Stimulated activated CD8-positive, alpha-beta memory T cell treated with anti-CD3 and anti-CD28 coated beads, Interleukin-15, amount 100 ng/mL, for 1 hour (primary cell): Measurements from ENCODE around the gene NDUFA1.
A peak's percentile ranks its signal among the peaks of the same experiment; 100 is the strongest.
"Not testable (repeated sequence)": the region's sequence is repeated elsewhere in the genome, so short reads cannot be mapped to it uniquely, and the experiment has no call there.

ENCODE experiments used
- DNase-seq: peaks from one replicate; pipeline ENCODE4 v3.0.0-alpha.2; 2020; ENCODE audit warnings: low read depth

The NDUFA1 gene

DNA sequence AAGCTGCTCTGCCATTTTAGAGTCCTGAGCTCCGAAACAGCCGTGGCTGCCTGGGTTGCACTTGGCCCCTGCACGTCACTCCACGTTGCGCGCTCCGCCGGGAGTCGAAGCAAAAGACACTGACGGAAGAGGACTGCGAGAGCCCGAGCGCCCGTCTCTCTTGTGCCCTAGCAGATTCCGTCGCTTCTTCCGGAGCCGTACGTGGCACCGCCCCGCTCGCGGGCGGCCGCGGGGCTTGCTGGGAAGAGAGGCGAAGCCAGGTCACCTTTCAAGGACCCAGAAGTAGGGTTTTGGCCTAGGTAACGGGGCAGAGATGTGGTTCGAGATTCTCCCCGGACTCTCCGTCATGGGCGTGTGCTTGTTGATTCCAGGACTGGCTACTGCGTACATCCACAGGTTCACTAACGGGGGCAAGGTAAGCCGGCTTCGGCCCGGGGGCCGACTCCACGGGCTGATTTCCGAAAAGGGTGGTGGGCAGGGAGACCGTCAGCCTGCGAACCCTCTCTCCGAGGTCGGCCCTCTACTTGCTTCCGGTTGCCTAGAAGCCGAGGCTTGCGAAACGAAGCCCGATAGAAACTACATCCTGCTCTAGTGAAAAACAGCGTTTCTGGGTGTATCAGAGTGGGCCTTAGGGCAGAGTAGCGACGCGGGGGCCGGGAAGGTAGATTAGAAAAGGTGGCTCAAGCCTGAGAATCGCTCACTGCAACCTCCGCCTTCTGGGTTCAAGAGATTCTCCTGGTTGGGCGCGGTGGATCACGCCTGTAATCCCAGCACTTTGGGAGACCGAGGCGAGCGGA, at the start of gene NDUFA1, which contains the start of gene RNF113A:
NDUFA1 (plus strand) TSS at position 234 of the 797 bp plus-strand sequence; CDS start at position 314, 80 bp downstream.
RNF113A (minus strand) TSS at position 135 of the 797 bp plus-strand sequence; CDS start at position 15, 120 bp downstream.
- peak; percentile 65 for DNase-seq

DNA sequence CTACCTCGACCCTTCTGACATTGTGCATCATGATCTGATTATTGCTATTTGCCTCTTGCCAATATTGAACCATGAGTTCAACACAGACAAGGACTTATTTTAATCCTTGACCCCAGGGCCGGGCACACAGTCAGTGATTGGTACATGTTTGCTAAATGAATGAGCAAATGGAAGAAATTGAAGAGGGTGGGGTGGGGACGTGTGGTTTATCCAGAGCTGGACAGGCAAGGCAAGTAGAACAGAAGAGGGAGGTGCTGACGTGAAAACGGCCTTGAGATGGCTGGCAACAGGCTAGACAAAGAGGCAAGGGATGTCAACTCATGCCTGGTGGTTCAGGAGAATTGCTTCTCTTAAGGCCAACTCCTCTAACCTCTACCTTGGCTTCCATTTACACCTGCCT, 47.4 kb upstream of the NDUFA1 start:
- not testable (repeated sequence) for DNase-seq

DNA sequence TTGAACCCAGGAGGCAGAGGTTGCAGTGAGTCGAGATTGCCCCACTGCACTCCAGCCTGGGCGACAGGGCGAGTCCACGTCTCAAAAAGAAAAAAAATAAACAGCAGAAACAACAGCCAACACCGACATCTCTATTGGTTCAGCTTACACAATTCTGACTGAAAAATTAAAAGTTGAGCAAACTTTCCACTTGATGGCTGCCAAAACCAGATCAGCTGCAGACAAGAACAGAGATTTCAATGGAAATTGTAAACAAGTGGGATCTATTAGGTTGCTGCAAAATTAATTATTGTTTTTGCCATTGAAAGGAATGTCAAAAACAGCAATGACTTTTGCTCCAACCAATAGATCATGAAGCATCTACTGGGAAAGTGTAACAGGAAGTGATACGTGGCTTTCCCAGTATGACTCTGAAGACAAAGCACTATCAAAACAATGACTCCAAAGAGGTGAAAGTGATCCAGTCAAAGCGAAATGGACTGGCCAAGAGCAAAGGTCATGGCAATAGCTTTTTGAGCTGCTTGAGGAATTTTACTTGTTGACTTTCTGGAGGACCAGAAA, 45.2 kb upstream of the NDUFA1 start:
- no peak for DNase-seq

DNA sequence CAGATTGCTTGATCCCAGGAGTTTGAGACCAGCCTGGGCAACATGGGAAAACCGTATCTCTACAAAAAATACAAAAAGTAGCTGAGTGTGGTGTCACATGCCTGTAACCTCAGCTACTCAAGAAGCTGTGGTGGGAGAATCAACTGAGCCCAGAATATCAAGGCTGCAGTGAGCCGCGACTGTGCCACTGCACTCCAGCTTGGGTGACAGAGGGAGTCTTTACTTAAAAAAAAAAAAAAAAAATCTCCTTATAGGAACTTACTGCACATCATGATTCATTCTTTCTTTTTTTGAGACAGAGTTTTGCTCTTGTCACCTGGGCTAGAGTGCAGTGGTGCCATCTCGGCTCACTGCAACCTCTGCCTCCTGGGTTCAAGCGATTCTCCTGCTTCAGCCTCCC, 43.2 kb upstream of the NDUFA1 start:
- no peak for DNase-seq

DNA sequence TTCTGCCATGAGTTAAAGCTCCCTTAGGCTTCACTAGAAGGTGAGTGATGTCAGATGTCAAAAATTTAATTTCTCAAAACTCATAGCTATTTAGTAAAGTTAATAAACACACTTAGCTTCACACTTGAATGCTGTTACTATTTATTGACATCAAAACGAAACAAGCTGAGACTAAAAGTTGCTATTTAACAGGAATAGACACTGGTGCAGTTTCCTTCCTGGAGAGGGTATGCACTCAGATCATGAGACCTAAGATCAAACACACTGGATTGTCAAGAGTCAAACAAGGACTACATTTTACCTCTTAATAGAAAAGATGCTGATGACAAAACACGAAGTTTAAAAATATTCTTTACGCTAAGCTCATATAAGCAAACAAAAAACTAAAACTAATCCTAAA, 37.7 kb upstream of the NDUFA1 start:
- DNase-seq: no peak

DNA sequence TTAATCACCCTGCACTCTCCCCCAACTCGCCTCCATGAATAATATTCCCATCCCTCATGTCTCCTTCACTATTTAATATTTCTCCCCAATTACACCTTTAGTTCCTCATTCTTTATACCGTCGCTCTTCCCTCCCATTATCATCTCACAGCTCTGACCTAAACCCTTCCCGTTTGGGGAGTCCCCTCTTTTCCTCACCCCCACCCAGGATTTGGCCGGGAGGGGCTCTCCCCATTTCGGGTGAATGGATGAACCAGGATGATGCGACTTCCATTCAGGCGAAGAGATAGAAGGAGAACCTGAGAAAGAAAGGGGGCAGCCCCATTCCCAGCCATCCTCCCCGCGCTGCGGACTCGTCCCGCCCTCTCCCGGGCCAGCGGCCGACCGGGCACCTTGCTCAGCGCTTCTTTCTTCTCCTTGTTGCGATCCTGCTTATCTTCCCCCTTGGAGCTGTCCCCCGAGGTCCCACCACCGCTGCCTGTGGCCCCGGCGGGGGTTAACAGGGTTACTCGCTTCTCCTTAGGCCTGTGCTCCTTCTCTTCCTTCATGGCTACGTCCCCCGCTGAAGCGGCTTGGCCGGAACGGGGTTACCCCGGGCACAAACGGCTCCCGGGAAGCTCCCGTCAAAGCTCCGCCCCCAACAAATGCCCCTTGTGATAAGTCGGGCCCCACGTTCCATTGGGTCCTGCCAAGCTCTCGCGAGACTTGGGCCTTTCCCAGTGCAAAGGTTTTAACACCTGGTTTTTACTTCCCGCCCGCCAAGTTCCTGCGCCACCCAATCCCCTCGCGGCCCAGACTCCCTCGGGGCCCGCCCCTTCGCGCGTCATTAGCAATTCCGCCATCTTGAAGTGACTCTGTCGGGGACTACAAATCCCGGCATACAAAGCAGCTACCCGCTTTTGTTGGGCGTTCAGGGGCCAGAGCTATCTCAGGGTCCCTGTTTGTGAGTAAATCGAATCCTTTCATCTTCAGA, 19.0 kb upstream of the NDUFA1 start, which contains the start of gene UPF3B:
UPF3B (minus strand) TSS at position 582 of the 972 bp plus-strand sequence; CDS start at position 547, 35 bp downstream.
- DNase-seq: peak; percentile 81

DNA sequence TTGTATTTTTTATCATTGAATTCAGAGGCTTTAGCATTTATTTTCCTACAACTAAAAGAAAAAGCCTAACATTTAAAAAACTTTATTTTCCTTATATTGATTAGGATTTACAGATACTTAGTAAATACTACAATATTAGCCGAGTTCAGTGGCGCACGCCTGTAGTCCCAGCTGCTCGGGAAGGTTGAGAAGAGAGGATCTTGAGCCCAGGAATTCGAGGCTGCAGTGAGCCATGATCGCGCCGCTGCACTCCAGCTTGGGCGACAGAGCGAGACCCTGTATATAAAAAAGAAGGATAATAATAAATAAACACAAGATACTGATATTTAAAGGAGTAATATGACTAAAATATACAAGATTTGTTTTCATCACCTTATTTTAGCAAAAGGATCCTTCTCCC, 18.2 kb upstream of the NDUFA1 start:
- DNase-seq: no peak

DNA sequence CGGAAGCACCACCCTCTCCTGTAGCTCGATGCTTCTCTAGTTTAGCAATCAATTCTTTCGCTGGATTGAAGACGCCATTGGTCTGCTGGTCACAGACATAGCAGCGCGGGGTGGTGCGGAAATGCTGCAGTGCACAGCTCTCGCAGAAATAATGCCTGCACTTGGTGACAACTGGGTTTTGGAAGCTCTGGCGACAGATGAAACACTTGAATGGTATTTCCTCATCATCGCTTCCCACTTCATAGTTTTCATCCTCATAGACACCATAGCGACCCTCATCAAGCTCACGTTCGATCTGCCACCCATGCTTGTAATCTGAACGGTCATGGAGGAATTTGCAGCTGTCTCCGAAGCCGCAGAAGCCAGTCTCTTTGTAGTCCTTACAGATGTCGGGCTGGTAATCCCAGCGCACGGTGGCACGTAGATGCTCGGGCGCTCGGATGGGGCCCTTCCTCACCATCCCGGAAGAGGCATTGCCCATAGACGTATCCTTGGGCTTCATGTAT, 953 bp upstream of the NDUFA1 start:
- DNase-seq: no peak

DNA sequence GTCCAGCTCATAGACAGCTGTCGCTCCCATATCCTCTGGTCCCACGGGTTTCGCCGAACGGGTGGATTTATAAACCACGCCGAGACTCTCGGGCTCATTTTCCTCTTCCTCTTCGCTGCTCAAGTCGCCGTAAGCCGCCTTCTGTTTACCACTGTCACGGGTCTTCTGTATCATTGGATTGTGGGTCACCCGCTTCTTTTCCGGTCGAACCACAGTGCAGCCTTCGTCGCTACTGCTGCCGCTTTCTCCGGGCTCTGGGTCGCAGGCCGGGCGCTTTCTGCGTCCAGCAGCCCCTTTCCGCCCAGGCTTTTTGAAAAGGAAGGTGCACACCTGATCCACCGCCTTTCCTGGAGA, 410 bp upstream of the NDUFA1 start:
- DNase-seq: no peak

DNA sequence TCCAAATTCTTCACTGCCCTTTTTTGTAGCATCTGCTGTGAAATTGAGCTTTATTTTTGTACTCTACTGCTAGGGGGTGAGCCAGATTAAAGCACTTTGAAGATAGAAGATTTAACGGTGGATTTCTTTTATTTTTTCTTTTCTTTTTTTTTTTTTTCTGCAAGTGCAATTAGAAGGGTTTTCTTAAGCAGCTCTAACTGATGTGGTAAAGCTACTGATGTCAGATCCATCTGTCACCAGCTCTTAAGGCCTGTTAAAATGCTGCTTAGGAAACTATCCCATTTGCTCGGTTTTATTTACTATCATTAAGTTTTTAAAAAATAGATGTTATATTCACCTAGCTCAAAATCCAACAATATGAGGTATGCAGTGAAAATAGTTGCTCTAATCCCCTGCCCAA, 7.1 kb downstream of the NDUFA1 start:
- DNase-seq: no peak

DNA sequence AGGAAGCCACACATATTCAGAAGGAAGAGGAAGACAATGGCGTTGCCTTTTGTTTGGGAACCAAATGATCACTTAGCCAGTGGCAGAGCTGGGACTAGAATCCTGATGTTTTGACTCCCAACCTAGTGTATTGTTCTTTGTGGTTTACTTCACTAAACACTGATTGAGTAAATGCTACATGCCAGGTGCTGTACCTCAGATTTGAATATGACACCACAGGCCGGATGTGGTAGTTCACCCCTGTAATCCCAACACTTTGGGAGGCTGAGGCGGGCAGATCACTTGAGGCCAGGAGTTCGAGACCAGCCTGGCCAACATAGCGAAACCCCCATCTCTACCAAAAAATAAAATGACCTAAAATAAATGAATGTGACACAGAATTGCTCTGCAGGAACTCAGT, 8.4 kb downstream of the NDUFA1 start:
- no peak for DNase-seq

DNA sequence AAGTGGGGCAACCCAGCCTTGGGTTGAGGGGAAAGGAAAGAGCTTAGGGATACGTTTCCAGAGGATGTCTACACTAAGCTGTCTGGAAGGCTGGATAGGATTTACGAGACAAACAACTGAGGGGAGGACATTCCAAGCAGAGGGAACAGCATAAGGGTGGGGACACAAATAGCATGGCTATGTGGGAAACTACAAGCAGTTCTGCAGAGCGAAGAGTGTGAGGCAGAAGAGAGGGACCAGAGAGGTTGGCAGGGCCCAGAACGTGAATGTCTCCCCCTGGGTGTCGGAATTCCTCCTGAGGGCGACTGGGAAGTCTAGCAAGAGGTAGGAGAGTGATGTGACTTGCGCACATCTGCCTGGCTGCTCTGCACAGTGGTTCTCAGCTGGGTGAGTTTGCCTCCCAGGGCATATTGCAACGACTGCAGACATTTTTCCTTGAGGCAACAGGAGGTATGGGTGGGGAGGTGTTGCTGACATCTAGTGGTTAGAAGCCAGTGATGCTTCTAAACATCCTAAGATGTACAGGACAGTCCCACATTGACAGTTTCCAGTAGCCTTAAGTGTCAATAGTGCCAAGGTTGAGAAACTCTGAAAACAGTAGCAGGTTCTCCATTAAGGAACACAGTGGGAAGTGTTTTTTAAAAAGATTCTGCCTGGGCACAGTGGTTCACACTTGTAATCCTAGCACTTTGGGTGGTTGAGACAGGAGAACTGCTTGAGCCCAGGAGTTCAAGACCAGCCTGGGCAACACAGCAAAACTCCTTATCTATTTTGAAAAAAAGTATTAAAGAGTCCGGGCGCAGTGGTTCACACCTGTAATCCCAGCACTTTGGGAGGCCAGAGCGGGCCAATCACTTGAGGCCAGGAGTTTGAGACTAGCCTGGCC, 9.2 kb downstream of the NDUFA1 start:
- no peak for DNase-seq

DNA sequence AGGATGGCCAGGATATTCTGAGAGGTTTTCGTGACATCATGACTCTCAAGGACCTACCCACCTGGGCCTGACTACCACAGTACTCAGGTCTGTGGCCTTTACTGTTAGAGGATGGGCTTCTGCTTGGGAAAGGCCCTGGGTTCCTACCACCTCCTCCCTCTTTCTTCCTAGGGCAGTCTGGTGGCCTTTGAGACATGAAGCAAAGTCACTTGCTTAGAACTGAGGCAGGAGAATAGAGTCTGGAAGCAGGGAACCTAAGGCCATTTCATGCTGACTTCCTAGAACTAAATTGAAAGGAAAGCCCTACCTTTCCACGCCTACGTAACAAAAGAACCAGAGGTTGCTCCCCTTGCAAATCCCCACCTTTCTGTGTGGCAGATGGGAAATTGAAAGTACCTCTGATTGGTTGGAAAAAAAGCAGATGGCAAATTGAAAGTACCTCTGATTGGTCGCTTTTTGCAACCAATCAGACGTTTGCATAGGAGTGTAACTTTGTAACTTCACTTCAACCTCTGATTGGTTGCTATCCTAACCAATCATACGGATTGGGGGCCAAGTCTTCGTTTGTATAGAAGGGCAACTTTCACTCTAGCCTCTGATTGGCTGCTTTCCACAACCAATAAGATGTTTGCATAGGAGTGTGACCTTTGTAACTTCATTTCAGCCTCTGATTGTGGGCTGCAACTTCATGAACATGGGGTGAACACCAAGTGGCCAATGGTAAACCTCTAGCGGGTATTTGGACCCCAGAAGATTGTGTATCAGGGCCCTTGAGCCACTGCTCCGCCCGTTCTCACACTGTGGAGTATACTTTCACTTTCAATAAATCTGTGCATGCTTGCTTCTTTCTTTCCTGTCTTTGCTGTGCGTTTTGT, 14.2 kb downstream of the NDUFA1 start:
- DNase-seq: no peak

DNA sequence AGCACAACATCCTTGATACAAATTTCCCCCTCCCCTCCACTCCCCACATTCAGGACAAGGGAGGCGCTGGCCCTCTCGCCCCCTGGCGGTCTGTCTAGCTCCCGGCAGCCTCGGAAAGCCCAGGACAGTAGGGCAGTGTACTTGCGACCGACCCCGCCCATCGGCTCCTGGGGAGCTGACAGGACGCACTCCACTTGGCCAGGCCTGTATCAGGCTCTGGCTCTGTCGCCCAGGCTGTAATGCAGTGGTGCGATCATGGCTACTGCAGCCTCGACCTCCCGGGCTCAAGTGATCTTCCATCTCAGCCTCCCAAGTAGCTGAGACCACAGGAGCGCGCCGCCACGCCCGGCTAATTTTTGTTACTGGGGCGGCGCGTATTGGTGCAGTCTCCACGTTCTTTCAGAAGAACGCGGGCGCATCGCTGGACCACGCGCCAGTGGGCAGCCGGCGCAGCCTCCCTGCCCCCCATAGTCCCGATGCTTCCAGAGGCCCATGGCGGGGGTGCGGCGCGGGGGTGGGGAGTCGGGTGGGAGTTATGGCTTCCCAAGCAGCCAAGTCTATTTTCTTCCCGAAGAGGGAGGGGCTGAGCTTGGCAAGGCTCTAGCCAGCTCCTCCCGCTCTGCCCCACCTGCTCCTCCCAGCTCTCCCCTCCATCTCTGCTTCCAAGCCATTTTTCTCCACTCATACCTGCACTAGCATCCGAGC, 16.2 kb downstream of the NDUFA1 start:
- peak; percentile 19 for DNase-seq

DNA sequence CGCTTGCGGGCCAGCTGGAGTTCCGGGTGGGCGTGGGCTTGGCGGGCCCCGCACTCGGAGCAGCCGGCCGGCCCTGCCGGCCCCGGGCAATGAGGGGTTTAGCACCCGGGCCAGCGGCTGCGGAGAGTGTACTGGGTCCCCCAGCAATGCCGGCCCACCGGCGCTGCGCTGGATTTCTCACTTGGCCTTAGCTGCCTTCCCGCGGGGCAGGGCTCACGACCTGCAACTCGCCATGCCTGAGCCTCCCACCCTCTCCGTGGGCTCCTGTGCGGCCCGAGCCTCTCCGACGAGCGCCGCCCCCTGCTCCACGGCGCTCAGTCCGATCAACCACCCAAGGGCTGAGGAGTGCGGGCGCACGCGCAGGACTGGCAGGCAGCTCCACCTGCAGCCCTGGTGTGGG, 19.0 kb downstream of the NDUFA1 start:
- not testable (repeated sequence) for DNase-seq

DNA sequence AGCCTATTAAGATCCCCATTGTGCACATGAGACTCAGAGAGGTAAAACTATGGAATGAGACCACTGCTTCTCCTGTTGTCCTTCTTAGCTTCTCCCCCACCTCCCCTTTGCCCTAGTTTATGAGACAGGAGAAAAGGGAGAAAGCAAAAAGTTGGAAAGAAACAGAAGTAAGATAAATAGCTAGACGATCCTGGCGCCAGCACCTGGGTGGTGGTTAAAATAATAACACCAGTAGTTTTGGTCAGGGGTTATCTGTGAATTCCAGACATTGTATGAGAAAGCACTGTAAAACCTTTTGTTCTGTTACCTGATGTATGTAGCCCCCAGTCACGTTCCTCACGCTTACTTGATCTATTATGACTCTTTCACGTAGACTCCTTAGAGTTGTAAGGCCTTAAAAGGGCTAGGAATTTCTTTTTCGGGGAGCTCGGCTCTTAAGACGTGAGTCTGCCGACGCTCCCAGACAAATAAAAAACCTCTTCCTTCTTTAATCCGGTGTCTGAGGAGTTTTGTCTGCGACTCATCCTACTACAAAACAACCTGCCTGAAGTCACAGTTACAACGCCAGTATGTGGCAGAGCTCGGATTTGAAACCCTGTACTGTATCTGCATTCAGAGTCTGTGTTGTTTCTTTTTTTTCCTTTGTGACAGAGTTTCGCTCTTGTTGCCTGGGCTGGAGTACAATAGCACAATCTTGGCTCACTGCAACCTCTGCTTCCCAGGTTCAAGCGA, 20.5 kb downstream of the NDUFA1 start:
- not testable (repeated sequence) for DNase-seq

DNA sequence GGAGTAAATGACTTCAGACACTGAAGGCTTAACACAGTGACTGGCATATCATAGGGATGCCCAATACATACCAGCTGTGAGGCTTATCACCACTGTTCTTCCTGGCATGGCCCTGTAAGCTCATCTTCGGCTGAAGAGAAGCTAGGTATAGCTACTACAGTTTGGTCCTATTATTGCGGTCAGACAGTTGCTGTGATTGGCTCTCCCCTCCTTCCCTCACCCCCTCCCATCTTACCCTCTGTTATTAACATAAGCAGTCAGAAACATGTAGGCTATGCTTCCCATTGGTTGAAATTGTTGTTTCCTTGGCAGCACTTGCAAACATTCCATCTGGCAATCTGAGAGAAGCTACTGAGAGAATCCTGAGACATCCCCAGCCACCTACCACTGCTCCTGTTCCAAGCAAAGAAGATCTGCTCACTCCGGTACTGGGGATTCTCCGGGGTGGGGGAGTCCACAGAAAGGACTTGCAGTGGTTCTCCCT, 24.3 kb downstream of the NDUFA1 start, which contains the start of gene AKAP14:
AKAP14 (plus strand) TSS at position 51 of the 484 bp plus-strand sequence. CDS start 7,331 bp downstream, outside the sequence.
- DNase-seq: no peak

DNA sequence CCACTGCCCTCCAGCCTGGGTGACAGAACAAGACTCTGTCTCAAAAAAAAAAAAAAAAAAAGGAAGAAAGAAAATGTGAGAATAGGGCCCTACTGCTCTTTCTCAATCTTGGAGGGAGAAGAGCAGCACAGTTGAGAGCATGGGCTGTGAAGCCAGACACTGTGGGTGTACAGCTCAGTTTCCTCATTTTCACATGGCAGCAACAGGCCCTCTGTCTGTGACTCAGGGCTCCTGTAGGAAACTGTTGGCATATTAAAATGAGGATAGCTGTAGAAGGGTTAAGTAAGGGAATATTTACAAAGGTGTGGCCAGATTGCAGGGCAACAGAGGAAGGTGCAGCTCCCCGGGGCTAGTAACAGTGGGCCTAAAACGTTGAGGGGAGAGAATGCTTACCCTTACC, 27.5 kb downstream of the NDUFA1 start:
- DNase-seq: no peak
